Mesothelial cell of epicardium (in vitro differentiated cells): ENCODE measurements around the gene LCN2. TPM values are rescaled to one million over a fixed set of nuclear protein-coding genes. Genes with fewer than 3 reads are reported as not detected.

Source experiments
- DNase-seq, 2 experiments: peaks; one replicate each; pipeline ENCODE4 v3.0.0; 2021; ENCODE audit warnings: low spot score in 2 of 2; ENCODE audit not compliant: unreplicated experiment in 2 of 2
- H3K27ac Mint-ChIP-seq: 2 replicates; pipeline ENCODE4 v1.8.0; 2021; ENCODE audit warnings: mixed read lengths
- H3K27me3 Mint-ChIP-seq: 2 replicates; pipeline ENCODE4 v1.8.0; 2021; ENCODE audit warnings: low read depth, mixed read lengths
- H3K36me3 Mint-ChIP-seq: 2 replicates; pipeline ENCODE4 v1.8.0; 2021; ENCODE audit warnings: mixed read lengths
- H3K4me1 Mint-ChIP-seq: 2 replicates; pipeline ENCODE4 v1.8.0; 2021; ENCODE audit warnings: mixed read lengths
- H3K4me3 Mint-ChIP-seq: 2 replicates; pipeline ENCODE4 v1.8.0; 2021; ENCODE audit warnings: mild to moderate bottlenecking, moderate library complexity, mixed read lengths
- H3K9me3 Mint-ChIP-seq: 2 replicates; pipeline ENCODE4 v1.8.0; 2021; ENCODE audit warnings: mixed read lengths
- total RNA-seq: library from RNA; stranded (reverse); gene quantifications from 3 replicates; pipeline ENCODE4 v1.2.1, GENCODE V29; 2021
- TF ChIP-seq, protein P1 (sequence below): fragments of 200-600 bp; sonication (generic); IDR thresholded peaks from one replicate; pipeline ENCODE4 v1.5.0; 2021; ENCODE audit warnings: antibody characterized with exemption; ENCODE audit not compliant: unreplicated experiment

The LCN2 gene
- total RNA-seq, 1 donor from 2014 or later = not detected

DNA sequence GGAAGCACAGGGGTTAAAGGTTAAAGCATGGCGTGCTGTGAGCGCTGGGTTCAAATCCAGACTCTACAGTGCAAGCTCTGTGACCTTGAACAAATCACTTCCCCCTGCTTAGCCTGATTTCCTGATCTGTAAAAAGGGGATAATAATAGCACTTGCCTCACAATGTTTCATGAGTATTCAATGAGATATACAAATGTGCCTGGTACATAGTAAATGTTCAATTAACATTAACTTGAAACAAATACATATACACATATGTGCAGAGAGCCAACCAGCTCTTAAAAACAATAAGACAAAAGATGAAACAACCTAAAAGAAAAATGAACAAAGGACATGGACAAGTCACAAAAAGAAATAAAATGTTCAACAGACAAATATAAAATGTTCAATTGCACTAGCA, 38.1 kb downstream of the LCN2 start:
- Mint-ChIP-seq H3K4me1 (peaks cover 13% of the 10 kb centered on the region), H3K27me3 (no peaks in the 10 kb centered on the region), H3K9me3 (no peaks in the 10 kb centered on the region), H3K4me3 (no peak overlapping the region), H3K36me3 (peaks cover 32% of the 10 kb centered on the region), H3K27ac (no peak overlapping the region)
- TF ChIP-seq, protein P1, sequence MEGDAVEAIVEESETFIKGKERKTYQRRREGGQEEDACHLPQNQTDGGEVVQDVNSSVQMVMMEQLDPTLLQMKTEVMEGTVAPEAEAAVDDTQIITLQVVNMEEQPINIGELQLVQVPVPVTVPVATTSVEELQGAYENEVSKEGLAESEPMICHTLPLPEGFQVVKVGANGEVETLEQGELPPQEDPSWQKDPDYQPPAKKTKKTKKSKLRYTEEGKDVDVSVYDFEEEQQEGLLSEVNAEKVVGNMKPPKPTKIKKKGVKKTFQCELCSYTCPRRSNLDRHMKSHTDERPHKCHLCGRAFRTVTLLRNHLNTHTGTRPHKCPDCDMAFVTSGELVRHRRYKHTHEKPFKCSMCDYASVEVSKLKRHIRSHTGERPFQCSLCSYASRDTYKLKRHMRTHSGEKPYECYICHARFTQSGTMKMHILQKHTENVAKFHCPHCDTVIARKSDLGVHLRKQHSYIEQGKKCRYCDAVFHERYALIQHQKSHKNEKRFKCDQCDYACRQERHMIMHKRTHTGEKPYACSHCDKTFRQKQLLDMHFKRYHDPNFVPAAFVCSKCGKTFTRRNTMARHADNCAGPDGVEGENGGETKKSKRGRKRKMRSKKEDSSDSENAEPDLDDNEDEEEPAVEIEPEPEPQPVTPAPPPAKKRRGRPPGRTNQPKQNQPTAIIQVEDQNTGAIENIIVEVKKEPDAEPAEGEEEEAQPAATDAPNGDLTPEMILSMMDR = no peak
- DNase-seq = no peak

DNA sequence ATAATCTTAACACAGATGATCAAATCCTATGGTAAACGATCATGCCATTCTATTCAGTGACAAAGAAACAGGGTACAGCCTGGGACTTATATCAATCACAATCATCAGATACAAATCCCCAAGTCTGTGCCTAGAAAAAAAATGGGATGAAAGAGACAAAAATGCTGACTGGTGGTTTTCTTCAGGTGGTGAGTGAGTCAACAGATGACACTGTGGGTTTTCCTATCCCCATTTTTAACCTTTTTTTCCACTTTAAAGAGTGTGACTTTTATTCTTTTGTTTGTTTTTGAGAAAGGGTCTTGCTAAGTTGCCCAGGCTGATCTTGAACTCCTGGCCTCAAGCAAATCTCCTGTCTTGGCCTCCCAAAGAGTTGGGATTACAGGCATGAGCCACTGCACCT, 39.0 kb downstream of the LCN2 start:
- Mint-ChIP-seq H3K27me3 (no peaks in the 10 kb centered on the region), H3K4me3 (no peak overlapping the region), H3K9me3 (no peaks in the 10 kb centered on the region), H3K36me3 (peaks cover 27% of the 10 kb centered on the region), H3K4me1 (peaks cover 13% of the 10 kb centered on the region), H3K27ac (no peak overlapping the region)
- DNase-seq = no peak
- TF ChIP-seq, protein P1 = no peak

DNA sequence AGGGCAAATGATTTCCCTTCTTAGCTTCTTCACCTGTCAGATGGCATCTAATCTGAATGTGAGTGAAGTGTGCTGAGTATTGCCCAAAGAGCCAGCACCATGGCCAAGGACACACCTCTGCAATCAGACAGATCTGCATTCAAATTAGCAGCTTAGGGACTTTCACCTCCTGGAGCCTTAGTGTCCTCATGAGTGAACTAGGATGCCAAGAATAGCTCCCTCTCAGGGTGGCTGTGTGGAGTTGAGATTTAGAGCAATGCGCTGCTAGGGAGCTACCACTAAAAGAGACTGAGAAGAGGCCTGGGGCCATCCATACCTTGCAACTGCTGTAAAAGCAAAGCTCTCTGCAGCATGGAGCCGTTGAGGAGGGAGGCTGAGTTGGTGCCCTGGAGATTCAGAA, 40.8 kb downstream of the LCN2 start:
- no peak for DNase-seq
- peak overlapping the region; percentile 64 for H3K27ac Mint-ChIP-seq

DNA sequence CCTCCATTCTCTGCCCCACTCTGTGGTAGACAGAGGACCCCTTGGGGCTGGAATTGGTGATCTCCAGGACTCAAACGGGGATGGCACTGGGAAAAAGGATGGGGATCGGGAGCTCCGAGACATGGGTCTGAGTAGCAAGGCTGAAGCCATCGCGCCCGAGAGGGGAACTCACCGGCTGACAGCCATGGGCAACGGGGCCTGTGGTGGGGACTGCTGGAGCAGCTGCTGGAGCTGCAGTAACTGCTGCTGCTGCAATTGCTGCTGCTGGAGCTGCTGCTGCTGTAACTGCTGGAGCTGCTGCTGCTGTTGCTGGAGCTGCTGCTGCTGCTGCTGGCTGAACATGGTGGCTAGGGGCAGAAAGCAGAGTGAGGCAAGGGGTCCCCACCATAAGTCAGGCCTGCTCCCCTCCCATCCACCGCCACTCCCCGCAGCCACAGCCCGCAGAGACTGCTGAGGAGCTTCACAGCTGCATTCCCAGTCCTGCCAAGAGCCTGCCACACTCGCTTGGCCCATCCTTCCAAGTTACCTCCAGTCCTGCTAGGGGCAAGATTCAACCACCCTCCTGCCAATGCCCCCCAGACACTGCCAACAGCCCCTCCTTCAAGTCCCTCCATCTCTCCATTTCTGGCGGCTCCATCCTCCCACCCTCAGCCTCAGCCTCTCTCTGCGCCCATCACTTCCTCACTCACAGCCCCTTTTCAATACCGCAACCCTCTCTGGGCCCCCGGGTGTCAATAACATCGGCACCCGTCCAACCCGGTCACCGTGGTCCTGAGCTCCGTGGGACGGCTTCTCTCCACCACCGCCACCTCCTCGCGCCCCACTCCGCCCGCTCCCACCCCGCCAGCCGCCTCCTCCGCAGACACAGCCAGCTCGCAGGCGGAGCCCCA, 41.5 kb downstream of the LCN2 start:
- DNase-seq = no peak
- H3K9me3 Mint-ChIP-seq = no peaks in the 10 kb centered on the region
- peak overlapping the region; percentile 95 for H3K27ac Mint-ChIP-seq
- H3K27me3 Mint-ChIP-seq = no peaks in the 10 kb centered on the region
- H3K4me3 Mint-ChIP-seq = peak overlapping the region; percentile 98
- H3K4me1 Mint-ChIP-seq = peaks cover 13% of the 10 kb centered on the region
- TF ChIP-seq, protein P1 = no peak
- H3K36me3 Mint-ChIP-seq = peaks cover 19% of the 10 kb centered on the region

More for the DNA sequence above, 40.8 kb downstream of the LCN2 start:
- TF ChIP-seq, protein P1 = no peak
- H3K36me3 Mint-ChIP-seq = peaks cover 22% of the 10 kb centered on the region
- peak overlapping the region; percentile 98 for H3K4me3 Mint-ChIP-seq
- H3K4me1 Mint-ChIP-seq = peaks cover 13% of the 10 kb centered on the region
- H3K9me3 Mint-ChIP-seq = no peaks in the 10 kb centered on the region
- no peaks in the 10 kb centered on the region for H3K27me3 Mint-ChIP-seq

DNA sequence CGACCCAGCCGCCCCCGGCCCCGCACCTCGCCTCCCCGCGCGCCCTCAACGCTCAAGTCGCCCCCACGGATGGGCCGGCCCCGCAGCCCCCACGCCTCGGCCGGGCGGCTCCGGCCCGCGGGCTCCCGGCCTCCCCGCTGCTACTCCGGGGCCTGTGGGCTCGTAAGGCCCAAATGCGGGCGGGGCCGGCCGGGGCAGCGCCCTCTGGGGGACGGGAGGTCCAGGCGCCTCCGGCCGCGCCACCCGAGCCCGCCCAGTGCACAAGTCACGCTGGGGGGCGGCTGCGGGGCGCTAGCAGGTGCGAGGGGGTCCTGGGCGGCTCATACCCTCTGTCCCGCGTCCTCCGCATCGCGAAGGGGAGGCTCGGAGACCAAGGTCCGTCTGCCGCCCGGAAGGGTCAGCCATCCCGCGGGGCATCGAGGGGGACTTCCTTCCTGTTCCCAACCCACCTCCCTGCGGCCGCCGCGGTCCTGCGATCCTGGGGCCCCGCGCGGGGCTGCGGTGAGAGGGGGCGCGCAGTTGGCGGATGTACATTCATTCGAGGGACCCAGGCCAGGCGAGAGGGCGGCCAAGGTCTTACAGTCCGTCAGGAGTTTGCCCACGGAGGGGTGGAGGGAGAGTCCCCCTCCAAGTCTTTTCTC, 42.3 kb downstream of the LCN2 start, which contains the start of gene CIZ1:
Gene CIZ1 (minus strand): TSS at position 167 of the 641 bp plus-strand sequence. CDS start 715 bp downstream, outside the sequence.
- Mint-ChIP-seq H3K4me1 (peaks cover 13% of the 10 kb centered on the region), H3K27me3 (no peaks in the 10 kb centered on the region), H3K36me3 (peaks cover 15% of the 10 kb centered on the region), H3K4me3 (peak within 1 kb of the TSS; percentile 98), H3K9me3 (no peaks in the 10 kb centered on the region), H3K27ac (peak within 1 kb of the TSS; percentile 95)
- peak; percentile 62 to 82 for DNase-seq
- TF ChIP-seq, protein P1 = peak; percentile 55
